GM08714 (cell line): ENCODE results near the gene SPEM1.

Experiments used
- H3K4me3 ChIP-seq: fragments of 200-500 bp; sonication (Bioruptor generic); 2 replicates; pipeline ENCODE4 v1.5.1; 2014; ENCODE audit warnings: mild to moderate bottlenecking, low read length, inconsistent platforms
- ZNF274 ChIP-seq: IDR thresholded peaks from 2 replicates; pipeline ENCODE4 v1.6.1; 2012; ENCODE audit warnings: mild to moderate bottlenecking, low read depth, low read length

SPEM1 gene

GRCh38 chr17:7437950-7438614 is 18.0 kb downstream of the SPEM1 start:
- H3K4me3 ChIP-seq = peak overlapping the region; percentile 3; the same call in 1 of the 2 replicates
- TF ChIP-seq ZNF274 = no peak

GRCh38 chr17:7438656-7439460 is 18.7 kb downstream of the SPEM1 start:
- TF ChIP-seq ZNF274 = no peak
- H3K4me3 ChIP-seq = no peak overlapping the region; the same call in 1 of the 2 replicates

- no peak for TF ChIP-seq ZNF274
Observed at GRCh38 chr17:7439462-7440112, 19.5 kb downstream of the SPEM1 start, which contains the start of gene FGF11. Gene FGF11, plus strand, starts transcription at chr17:7439512. Its CDS starts 109 bp downstream, at chr17:7439621.

GRCh38 chr17:7440113-7440833 is 20.1 kb downstream of the SPEM1 start:
- no peak for TF ChIP-seq ZNF274
- peak overlapping the region; percentile 55; the same call in 1 of the 2 replicates for H3K4me3 ChIP-seq

More at GRCh38 chr17:7439462-7440112, 19.5 kb downstream of the SPEM1 start, which contains the start of gene FGF11:
- H3K4me3 ChIP-seq = peak within 1 kb of the TSS; percentile 55; the same call in 1 of the 2 replicates

GRCh38 chr17:7440834-7441195 is 20.7 kb downstream of the SPEM1 start:
- no peak for TF ChIP-seq ZNF274
- no peak overlapping the region; the same call in 1 of the 2 replicates for H3K4me3 ChIP-seq

- TF ChIP-seq ZNF274 = no peak
- no peak overlapping the region for H3K4me3 ChIP-seq
Observed at GRCh38 chr17:7441266-7441665, 21.1 kb downstream of the SPEM1 start.

- H3K4me3 ChIP-seq = no peak overlapping the region
- TF ChIP-seq ZNF274 = no peak
Observed at GRCh38 chr17:7442142-7442541, 22.0 kb downstream of the SPEM1 start.

GRCh38 chr17:7443499-7444485 is 23.7 kb downstream of the SPEM1 start:
- TF ChIP-seq ZNF274 = no peak
- H3K4me3 ChIP-seq = no peak overlapping the region

GRCh38 chr17:7444682-7445618 is 24.8 kb downstream of the SPEM1 start, which contains the start of gene CHRNB1:
Gene CHRNB1, plus strand, starts transcription at chr17:7445061. Its CDS starts 67 bp downstream, at chr17:7445128.
- peak within 1 kb of the TSS; percentile 24; the same call in 1 of the 2 replicates for H3K4me3 ChIP-seq

GRCh38 chr17:7445619-7445968 is 25.5 kb downstream of the SPEM1 start:
- TF ChIP-seq ZNF274 = no peak
- no peak overlapping the region; the same call in 1 of the 2 replicates for H3K4me3 ChIP-seq

More at GRCh38 chr17:7444682-7445618, 24.8 kb downstream of the SPEM1 start, which contains the start of gene CHRNB1:
- TF ChIP-seq ZNF274 = no peak

GRCh38 chr17:7448461-7448860 is 28.3 kb downstream of the SPEM1 start:
- TF ChIP-seq ZNF274 = no peak
- no peak overlapping the region for H3K4me3 ChIP-seq
